ENCODE data around the gene CRYZL1.
A peak's percentile ranks its signal among the peaks of the same experiment; 100 is the strongest.
"Not testable (repeated sequence)": the region's sequence is repeated elsewhere in the genome, so short reads cannot be mapped to it uniquely, and the experiment has no call there.

CRYZL1 gene

GRCh38 chr21:33619726-33620125, 21.8 kb downstream of the CRYZL1 start:
- no peak for DNase-seq

GRCh38 chr21:33618407-33618806, 23.1 kb downstream of the CRYZL1 start:
- DNase-seq, result no peak

GRCh38 chr21:33617565-33617964, 24.0 kb downstream of the CRYZL1 start:
- DNase-seq, result not testable (repeated sequence)

GRCh38 chr21:33611006-33611744, 30.4 kb downstream of the CRYZL1 start:
- DNase-seq, result no peak

GRCh38 chr21:33608559-33608958, 33.0 kb downstream of the CRYZL1 start:
- DNase-seq, result no peak

- DNase-seq, result no peak
Observed at GRCh38 chr21:33598051-33598450, 43.5 kb downstream of the CRYZL1 start.

- peak; percentile 6 for DNase-seq
Observed at GRCh38 chr21:33588485-33589335, 52.8 kb downstream of the CRYZL1 start, which contains the start of gene DONSON. DONSON (minus strand) TSS chr21:33588684; CDS start chr21:33588641, 43 bp downstream.

- no peak for DNase-seq
Observed at GRCh38 chr21:33587792-33588484, 53.6 kb downstream of the CRYZL1 start.

GRCh38 chr21:33586927-33587326, 54.6 kb downstream of the CRYZL1 start:
- no peak for DNase-seq

GRCh38 chr21:33584455-33584854, 57.1 kb downstream of the CRYZL1 start:
- DNase-seq, result no peak

- no peak for DNase-seq
Observed at GRCh38 chr21:33578959-33579542, 62.5 kb downstream of the CRYZL1 start.

GRCh38 chr21:33578214-33578613, 63.3 kb downstream of the CRYZL1 start:
- no peak for DNase-seq

- DNase-seq, result not testable (repeated sequence)
Observed at GRCh38 chr21:33576741-33577141, 64.8 kb downstream of the CRYZL1 start.

GRCh38 chr21:33572350-33572749, 69.2 kb downstream of the CRYZL1 start:
- no peak for DNase-seq

GRCh38 chr21:33569991-33570390, 71.5 kb downstream of the CRYZL1 start:
- no peak for DNase-seq

GRCh38 chr21:33568448-33568847, 73.1 kb downstream of the CRYZL1 start:
- DNase-seq, result no peak

- DNase-seq, result no peak
Observed at GRCh38 chr21:33567914-33568313, 73.6 kb downstream of the CRYZL1 start.

- DNase-seq, result no peak
Observed at GRCh38 chr21:33566514-33566913, 75.0 kb downstream of the CRYZL1 start.

GRCh38 chr21:33562389-33562788, 79.2 kb downstream of the CRYZL1 start:
- DNase-seq, result no peak

GRCh38 chr21:33561373-33561772, 80.2 kb downstream of the CRYZL1 start:
- no peak for DNase-seq

GRCh38 chr21:33560965-33561364, 80.6 kb downstream of the CRYZL1 start:
- DNase-seq, result no peak

- DNase-seq, result no peak
Observed at GRCh38 chr21:33559813-33560212, 81.7 kb downstream of the CRYZL1 start.

Data from NCI-H524 treated with DMSO at 0.1 percent for 48 hours (cell line).